ENCODE measurements around the gene CTU2. TPM values are rescaled to one million over a fixed set of nuclear protein-coding genes. Genes with fewer than 3 reads are reported as not detected.

Gene CTU2
- total RNA-seq, 2 experiments from 2014 or later = 37.1 to 37.8 TPM

- CTCF ChIA-PET = interaction anchor here (1.6 to 5.7 kb wide), 2 partner anchors 9 to 13 kb away, joined by 3 to 40 read pairs; no protein-coding TSS in a partner anchor
Measured at GRCh38 chr16:88748364-88748763, 42.1 kb downstream of the CTU2 start.

GRCh38 chr16:88749358-88749757 lies 43.1 kb downstream of the CTU2 start:
- no peak overlapping the region for H3K4me3 Mint-ChIP-seq
- CTCF ChIA-PET = no interaction called here

More at GRCh38 chr16:88748364-88748763, 42.1 kb downstream of the CTU2 start:
- peaks cover 24% of the 10 kb centered on the region for H3K4me1 Mint-ChIP-seq (ENCODE audit: low read depth)
- no peaks in the 10 kb centered on the region for H3K27me3 Mint-ChIP-seq
- ATAC-seq (no peak), DNase-seq (no peak)
- H3K4me3 Mint-ChIP-seq = no peak overlapping the region
- POLR2A ChIA-PET = interaction anchor here (0.6 to 1.4 kb wide), 2 partner anchors 62 to 79 kb away, joined by 3 to 4 read pairs; no protein-coding TSS in a partner anchor
- H3K9me3 Mint-ChIP-seq = no peaks in the 10 kb centered on the region
- intact Hi-C loops (cut with micrococcal nuclease) = loop anchor here (5.0 kb wide), 1 partner anchor 54 kb away; the partner anchor contains the start of gene CDT1
- no peak for TF ChIP-seq CTCF (IDR thresholded peaks at IDR 0.05)
- no peak overlapping the region for H3K27ac Mint-ChIP-seq
- peaks cover 3% of the 10 kb centered on the region for H3K36me3 Mint-ChIP-seq (ENCODE audit: low read depth)

GRCh38 chr16:88750854-88751253 lies 44.6 kb downstream of the CTU2 start:
- intact Hi-C loops (cut with micrococcal nuclease) = no loop called here
- Mint-ChIP-seq H3K27me3 (no peaks in the 10 kb centered on the region), H3K9me3 (no peaks in the 10 kb centered on the region), H3K27ac (no peak overlapping the region), H3K36me3 (ENCODE audit: low read depth) (peaks cover 3% of the 10 kb centered on the region), H3K4me3 (no peak overlapping the region), H3K4me1 (ENCODE audit: low read depth) (peaks cover 11% of the 10 kb centered on the region)
- DNase-seq (no peak), ATAC-seq (no peak)
- CTCF ChIA-PET = no interaction called here
- POLR2A ChIA-PET = no interaction called here
- TF ChIP-seq CTCF (IDR thresholded peaks at IDR 0.05) = no peak

More at GRCh38 chr16:88749358-88749757, 43.1 kb downstream of the CTU2 start:
- H3K9me3 Mint-ChIP-seq = no peaks in the 10 kb centered on the region
- TF ChIP-seq CTCF (IDR thresholded peaks at IDR 0.05) = no peak
- POLR2A ChIA-PET = interaction anchor here (1.4 kb wide), 1 partner anchor 61 kb away, joined by 3 read pairs; no protein-coding TSS in a partner anchor
- peaks cover 21% of the 10 kb centered on the region for H3K4me1 Mint-ChIP-seq (ENCODE audit: low read depth)
- no peak for DNase-seq
- H3K36me3 Mint-ChIP-seq (ENCODE audit: low read depth) = peaks cover 3% of the 10 kb centered on the region
- intact Hi-C loops (cut with micrococcal nuclease) = loop anchor here (5.0 kb wide), 1 partner anchor 53 kb away; the partner anchor contains the start of gene CDT1
- no peaks in the 10 kb centered on the region for H3K27me3 Mint-ChIP-seq
- H3K27ac Mint-ChIP-seq = no peak overlapping the region
- no peak for ATAC-seq

GRCh38 chr16:88752386-88753002 lies 46.2 kb downstream of the CTU2 start:
- intact Hi-C loops (cut with micrococcal nuclease) = no loop called here
- no peak for ATAC-seq
- ChIA-PET CTCF (interaction anchor here (1.5 kb wide), 1 partner anchor 15 kb away, joined by 5 read pairs; no protein-coding TSS in a partner anchor), POLR2A (interaction anchor here (0.6 to 1.2 kb wide), 2 partner anchors 31 to 60 kb away, joined by 3 read pairs; no protein-coding TSS in a partner anchor)
- no peaks in the 10 kb centered on the region for H3K27me3 Mint-ChIP-seq
- peaks cover 3% of the 10 kb centered on the region for H3K36me3 Mint-ChIP-seq (ENCODE audit: low read depth)
- no peaks in the 10 kb centered on the region for H3K9me3 Mint-ChIP-seq
- TF ChIP-seq CTCF (IDR thresholded peaks at IDR 0.05) = no peak
- DNase-seq = no peak
- peaks cover 3% of the 10 kb centered on the region for H3K4me1 Mint-ChIP-seq (ENCODE audit: low read depth)
- H3K27ac Mint-ChIP-seq = no peak overlapping the region
- no peak overlapping the region for H3K4me3 Mint-ChIP-seq

- ATAC-seq (no peak), DNase-seq (no peak)
- H3K36me3 Mint-ChIP-seq (ENCODE audit: low read depth) = peaks cover 3% of the 10 kb centered on the region
- H3K9me3 Mint-ChIP-seq = no peaks in the 10 kb centered on the region
- no peak overlapping the region for H3K27ac Mint-ChIP-seq
- CTCF ChIA-PET = interaction anchor here (0.8 to 2.2 kb wide), 3 partner anchors 9 to 17 kb away, joined by 3 to 10 read pairs (median 5); no protein-coding TSS in a partner anchor
- intact Hi-C loops (cut with micrococcal nuclease) = no loop called here
- POLR2A ChIA-PET = interaction anchor here (0.5 to 1.2 kb wide), 2 partner anchors 59 to 162 kb away, joined by 3 read pairs; no protein-coding TSS in a partner anchor
- H3K4me3 Mint-ChIP-seq = no peak overlapping the region
- H3K4me1 Mint-ChIP-seq (ENCODE audit: low read depth) = peaks cover 3% of the 10 kb centered on the region
- no peaks in the 10 kb centered on the region for H3K27me3 Mint-ChIP-seq
- TF ChIP-seq CTCF (IDR thresholded peaks at IDR 0.05) = no peak
Measured at GRCh38 chr16:88753191-88753590, 46.9 kb downstream of the CTU2 start.
